ENCODE data around the gene PFKFB4.
"Not testable (repeated sequence)": the region's sequence is repeated elsewhere in the genome, so short reads cannot be mapped to it uniquely, and the experiment has no call there.

DNA sequence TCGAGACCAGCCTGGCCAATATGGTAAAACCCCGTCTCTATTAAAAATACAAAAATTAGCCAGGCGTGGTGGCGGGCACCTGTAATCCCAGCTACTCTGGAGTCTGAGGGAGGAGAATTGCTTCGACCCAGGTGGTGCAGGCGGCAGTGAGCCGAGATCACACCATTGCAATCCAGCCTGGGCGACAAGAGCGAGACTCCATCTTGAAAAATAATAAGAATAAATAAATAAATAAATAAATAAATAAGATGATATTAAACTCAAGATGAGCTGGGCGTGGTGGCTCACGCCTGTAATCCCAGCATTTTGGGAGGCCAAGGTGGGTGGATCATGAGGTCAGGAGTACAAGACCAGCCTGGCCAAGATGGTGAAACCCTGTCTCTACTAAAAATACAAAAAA, 75.7 kb downstream of the PFKFB4 start:
- TF ChIP-seq EZH2 (IDR thresholded peaks at IDR 0.05); POLR2AphosphoS5 (IDR thresholded peaks at IDR 0.05; ENCODE audit: borderline replicate concordance, low read depth, low read length): not testable (repeated sequence)

All from SK-N-MC (cell line).